ENCODE results near the gene TLR1.

GRCh38 chr4:38800366-38800765 lies 4.2 kb downstream of the TLR1 start:
- TF ChIP-seq CTCF (IDR thresholded peaks at IDR 0.05) (no peak), EP300 (IDR thresholded peaks at IDR 0.05) (no peak)

All from upper lobe of left lung (tissue), 4 donors.